Psoas muscle (tissue), 8 donors: ENCODE results near the gene OTOP3. TPM values are rescaled to one million over a fixed set of nuclear protein-coding genes. Genes with fewer than 3 reads are reported as not detected.
"Not testable (repeated sequence)": the region's sequence is repeated elsewhere in the genome, so short reads cannot be mapped to it uniquely, and the experiment has no call there.

Experiments
- ATAC-seq, 4 donors: fragments of 200-7000 bp; cut with Tn5 transposase; one replicate each; pipeline ENCODE4 v1.9.1; 2020; ENCODE audit warnings: moderate library complexity in 3 of 4, mild to moderate bottlenecking in 2 of 4
- DNase-seq, 2 donors: peaks; one replicate each; pipeline ENCODE4 v3.0.0-alpha.2; 2020
- H3K27ac ChIP-seq: fragments of 200-600 bp; one replicate; pipeline ENCODE4 v1.8.0; 2022
- H3K27me3 ChIP-seq, 3 donors: fragments of 200-600 bp in 1 of 3; one replicate each; pipeline versions ENCODE4 v1.6.1 to v1.8.0; 2013 to 2022; ENCODE audit warnings: low read length in 2 of 3, mild to moderate bottlenecking in 2 of 3, moderate library complexity in 1 of 3; ENCODE audit not compliant: insufficient read depth in 3 of 3
- H3K36me3 ChIP-seq, 2 donors: fragments of 200-600 bp in 1 of 2; one replicate each; pipeline versions ENCODE4 v1.6.1 to v1.8.0; 2013 to 2022; ENCODE audit warnings: low read depth in 1 of 2, mild to moderate bottlenecking in 1 of 2, moderate library complexity in 1 of 2; ENCODE audit not compliant: insufficient read depth in 1 of 2
- H3K4me1 ChIP-seq: fragments of 200-600 bp; one replicate; pipeline ENCODE4 v1.8.0; 2022
- H3K4me3 ChIP-seq: fragments of 200-600 bp; one replicate; pipeline ENCODE4 v1.8.0; 2022; ENCODE audit warnings: mild to moderate bottlenecking
- H3K9me3 ChIP-seq: fragments of 200-600 bp; one replicate; pipeline ENCODE4 v1.8.0; 2022
- WGBS, 3 donors: extraction: QIAGEN DNeasy Blood & Tissue Kit; methylation state at CpG; one replicate each; pipeline versions ENCODE4 v1.1.6 to v1.1.7; 2013; 5-methylcytosine and 5-hydroxymethylcytosine counted together
- intact Hi-C, 2 donors: fragments of 100-400 bp; cut with DNase I; formaldehyde crosslinking; loops; one replicate each; pipeline versions ENCODE4 v1.11.0 to v1.14.2; 2022
- polyA plus RNA-seq, 3 donors: library from polyadenylated mRNA; stranded (reverse); fragments of 200-250 nt; gene quantifications; one replicate each; pipeline ENCODE4 v1.2.3, GENCODE V29; 2013
- total RNA-seq, 4 donors: library from RNA; stranded (reverse); fragmentation: NEBNext Ultra II Directional in 2 of 4; extraction: Animal tissue kit (Norgen Biotek cat#: 25700) in 2 of 4; gene quantifications; one replicate each; pipeline versions ENCODE4 v1.2.1 to v1.2.4, GENCODE V29; 2021 to 2023
- TF ChIP-seq, protein P1 (sequence below): fragments of 200-600 bp; IDR thresholded peaks from one replicate; pipeline ENCODE4 v1.8.0; 2022; ENCODE audit warnings: antibody characterized with exemption
- donor health status: healthy with polysubstance abuse.
- donor health status: DM: no; HTN: no; CAD: no; lungs with moderate emphysema.
- donor health status: Bipolar disorder and iron deficiency.
- donor health status: healthy.
- donor health status: DM: yes; HTN: yes; CAD: no.
- donor health status: DM: no; HTN: no; CAD: no.
- donor health status: DM: no; HTN: no; CAD: no.
- donor health status: DM: yes; HTN: yes; CAD: no.

Gene OTOP3
- total and polyA plus RNA-seq, 7 donors, result 0.04 TPM; not detected in 6

GRCh38 chr17:74981979-74982662, 46.4 kb downstream of the OTOP3 start:
- no peaks in the 10 kb centered on the region for H3K36me3 ChIP-seq
- peaks cover 5% of the 10 kb centered on the region for H3K4me1 ChIP-seq
- DNase-seq (peak; percentile 74 to 80), ATAC-seq (peak; percentile 78 to 85 (median 82))
- peak overlapping the region; percentile 71 for H3K27ac ChIP-seq
- peak overlapping the region; percentile 68 for H3K4me3 ChIP-seq
- WGBS, 3 donors, result 0 to 1% (median 1%) methylated on average over 33 to 61 of the region's 61 CpGs
- TF ChIP-seq, protein P1, sequence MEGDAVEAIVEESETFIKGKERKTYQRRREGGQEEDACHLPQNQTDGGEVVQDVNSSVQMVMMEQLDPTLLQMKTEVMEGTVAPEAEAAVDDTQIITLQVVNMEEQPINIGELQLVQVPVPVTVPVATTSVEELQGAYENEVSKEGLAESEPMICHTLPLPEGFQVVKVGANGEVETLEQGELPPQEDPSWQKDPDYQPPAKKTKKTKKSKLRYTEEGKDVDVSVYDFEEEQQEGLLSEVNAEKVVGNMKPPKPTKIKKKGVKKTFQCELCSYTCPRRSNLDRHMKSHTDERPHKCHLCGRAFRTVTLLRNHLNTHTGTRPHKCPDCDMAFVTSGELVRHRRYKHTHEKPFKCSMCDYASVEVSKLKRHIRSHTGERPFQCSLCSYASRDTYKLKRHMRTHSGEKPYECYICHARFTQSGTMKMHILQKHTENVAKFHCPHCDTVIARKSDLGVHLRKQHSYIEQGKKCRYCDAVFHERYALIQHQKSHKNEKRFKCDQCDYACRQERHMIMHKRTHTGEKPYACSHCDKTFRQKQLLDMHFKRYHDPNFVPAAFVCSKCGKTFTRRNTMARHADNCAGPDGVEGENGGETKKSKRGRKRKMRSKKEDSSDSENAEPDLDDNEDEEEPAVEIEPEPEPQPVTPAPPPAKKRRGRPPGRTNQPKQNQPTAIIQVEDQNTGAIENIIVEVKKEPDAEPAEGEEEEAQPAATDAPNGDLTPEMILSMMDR, result no peak
- intact Hi-C loops, result no loop called here
- peaks cover 0 to 41% (median 3%) of the 10 kb centered on the region in 3 donors for H3K27me3 ChIP-seq
- no peaks in the 10 kb centered on the region for H3K9me3 ChIP-seq

GRCh38 chr17:74982663-74983313, 47.1 kb downstream of the OTOP3 start:
- 40 to 41% (median 40%) methylated on average over 14 of the region's 14 CpGs for WGBS, 3 donors
- ATAC-seq, H3K9me3 ChIP-seq, H3K36me3 ChIP-seq, intact Hi-C loops, H3K4me1 ChIP-seq, DNase-seq: not testable (repeated sequence)
- Histone ChIP-seq H3K27ac (peak overlapping the region; percentile 71), H3K27me3 (peaks cover 0 to 38% (median 3%) of the 10 kb centered on the region in 3 donors), H3K4me3 (peak overlapping the region; percentile 68)

DNA sequence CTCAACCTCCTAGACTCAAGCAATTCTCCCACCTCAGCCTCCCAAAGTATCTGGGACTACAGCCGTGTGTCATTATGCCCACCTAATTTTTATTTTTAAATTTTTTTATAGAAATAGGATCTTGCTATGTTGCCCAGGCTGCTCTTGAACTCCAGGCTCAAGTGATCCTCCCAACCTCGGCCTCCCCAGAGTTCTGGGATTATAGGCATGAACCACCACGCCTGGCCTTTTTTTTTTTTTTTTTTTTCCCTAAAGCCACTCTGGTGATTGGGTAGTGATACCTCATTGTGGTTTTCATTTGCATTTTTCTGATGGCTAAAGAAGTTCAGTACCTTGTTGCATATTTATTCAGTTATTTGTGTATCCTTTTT, 50.5 kb downstream of the OTOP3 start:
- H3K36me3 ChIP-seq, result no peaks in the 10 kb centered on the region
- TF ChIP-seq, protein P1, result no peak
- peaks cover 5% of the 10 kb centered on the region for H3K4me1 ChIP-seq
- peaks cover 0 to 19% (median 3%) of the 10 kb centered on the region in 3 donors for H3K27me3 ChIP-seq
- DNase-seq (no peak), ATAC-seq (no peak)
- intact Hi-C loops, result no loop called here
- no peaks in the 10 kb centered on the region for H3K9me3 ChIP-seq
- H3K27ac ChIP-seq, result no peak overlapping the region
- no peak overlapping the region for H3K4me3 ChIP-seq
- WGBS, 3 donors, result 89 to 99% (median 93%) methylated on average over 3 of the region's 3 CpGs

GRCh38 chr17:74987418-74987908, 51.8 kb downstream of the OTOP3 start, which contains the start of gene CDR2L:
Gene CDR2L, plus strand, starts transcription at chr17:74987632. Its CDS starts 412 bp downstream, at chr17:74988044.
- TF ChIP-seq, protein P1, result no peak
- peak within 1 kb of the TSS; percentile 83 for H3K27ac ChIP-seq
- intact Hi-C loops, result no loop called here
- ATAC-seq (peak; percentile 95 to 97 (median 96)), DNase-seq (peak; percentile 97 to 98)
- 0 to 1% (median 0%) methylated on average over 28 to 51 of the region's 51 CpGs for WGBS, 3 donors
- peak within 1 kb of the TSS; percentile 78 for H3K4me3 ChIP-seq
- no peaks in the 10 kb centered on the region for H3K36me3 ChIP-seq
- peaks cover 5% of the 10 kb centered on the region for H3K4me1 ChIP-seq
- peaks cover 0 to 12% (median 0%) of the 10 kb centered on the region in 3 donors for H3K27me3 ChIP-seq
- H3K9me3 ChIP-seq, result no peaks in the 10 kb centered on the region
